ENCODE data around the gene USP33. TPM values are rescaled to one million over a fixed set of nuclear protein-coding genes. Genes with fewer than 3 reads are reported as not detected.
"Not testable (repeated sequence)": the region's sequence is repeated elsewhere in the genome, so short reads cannot be mapped to it uniquely, and the experiment has no call there.

Gene USP33
- total and polyA plus RNA-seq, 12 donors: 29.6 to 95.7 (median 66.5) TPM

- no peaks in the 10 kb centered on the region for H3K9me3 ChIP-seq (replicated peaks in 1 of 3)
- H3K4me3 ChIP-seq: no peak overlapping the region
- no peak for DNase-seq
- intact Hi-C loops (cut with DNase I): no loop called here
- no peaks in the 10 kb centered on the region for H3K4me1 ChIP-seq (replicated peaks in 1 of 2)
- TF ChIP-seq CTCF (IDR thresholded peaks at IDR 0.05) (no peak), POLR2A (IDR thresholded peaks at IDR 0.05) (no peak)
- no peaks in the 10 kb centered on the region for H3K36me3 ChIP-seq (replicated peaks in 1 of 2)
- H3K27me3 ChIP-seq: no peaks in the 10 kb centered on the region
- no peak overlapping the region for H3K27ac ChIP-seq
These were observed 38.3 kb upstream of the USP33 start for GRCh38 chr1:77797991-77798390.

- DNase-seq: no peak
- Histone ChIP-seq H3K4me1 (replicated peaks in 1 of 2) (no peaks in the 10 kb centered on the region), H3K27me3 (no peaks in the 10 kb centered on the region), H3K4me3 (no peak overlapping the region), H3K9me3 (replicated peaks in 1 of 3) (no peaks in the 10 kb centered on the region), H3K36me3 (replicated peaks in 1 of 2) (no peaks in the 10 kb centered on the region), H3K27ac (no peak overlapping the region)
- WGBS, 4 donors: 79 to 90% (median 85%) methylated on average over 5 of the region's 5 CpGs
- no peak for TF ChIP-seq CTCF (IDR thresholded peaks at IDR 0.05)
- no peak for TF ChIP-seq POLR2A (IDR thresholded peaks at IDR 0.05)
- intact Hi-C loops (cut with DNase I): no loop called here
These were observed 37.2 kb upstream of the USP33 start for GRCh38 chr1:77796695-77797405.

- Histone ChIP-seq H3K4me1 (replicated peaks in 1 of 2) (no peaks in the 10 kb centered on the region), H3K27me3 (no peaks in the 10 kb centered on the region), H3K27ac (no peak overlapping the region), H3K36me3 (replicated peaks in 1 of 2) (no peaks in the 10 kb centered on the region), H3K4me3 (no peak overlapping the region), H3K9me3 (replicated peaks in 1 of 3) (no peaks in the 10 kb centered on the region)
- WGBS, 4 donors: 97 to 99% (median 98%) methylated on average over 3 of the region's 3 CpGs
- DNase-seq: no peak
- intact Hi-C loops (cut with DNase I): no loop called here
- no peak for TF ChIP-seq POLR2A (IDR thresholded peaks at IDR 0.05)
- no peak for TF ChIP-seq CTCF (IDR thresholded peaks at IDR 0.05)
These were observed 34.9 kb upstream of the USP33 start for GRCh38 chr1:77794550-77794949.

- H3K9me3 ChIP-seq (replicated peaks in 1 of 3); intact Hi-C loops (cut with DNase I); DNase-seq; H3K27ac ChIP-seq; H3K4me3 ChIP-seq; H3K4me1 ChIP-seq (replicated peaks in 1 of 2); H3K27me3 ChIP-seq: not testable (repeated sequence)
- peaks cover 0 to 12% of the 10 kb centered on the region in 2 donors for H3K36me3 ChIP-seq (replicated peaks in 1 of 2)
- 78 to 100% (median 95%) methylated on average over 2 of the region's 2 CpGs for WGBS, 4 donors
These were observed 26.6 kb upstream of the USP33 start for GRCh38 chr1:77786093-77786741.

GRCh38 chr1:77783141-77783540 lies 23.5 kb upstream of the USP33 start:
- intact Hi-C loops (cut with DNase I): no loop called here
- Histone ChIP-seq H3K27me3 (no peaks in the 10 kb centered on the region), H3K4me1 (replicated peaks in 1 of 2) (peaks cover 0 to 13% of the 10 kb centered on the region in 2 donors), H3K27ac (no peak overlapping the region), H3K9me3 (replicated peaks in 1 of 3) (no peaks in the 10 kb centered on the region), H3K36me3 (replicated peaks in 1 of 2) (peaks cover 0 to 9% of the 10 kb centered on the region in 2 donors), H3K4me3 (no peak overlapping the region)
- 86 to 94% (median 93%) methylated on average over 2 of the region's 2 CpGs for WGBS, 4 donors
- no peak for DNase-seq
- TF ChIP-seq POLR2A (IDR thresholded peaks at IDR 0.05) (no peak), CTCF (IDR thresholded peaks at IDR 0.05) (no peak)
